Breast epithelium (tissue), 4 donors: ENCODE results near the gene ADAMTS8. TPM values are rescaled to one million over a fixed set of nuclear protein-coding genes. Genes with fewer than 3 reads are reported as not detected.

Experiments used
- DNase-seq, 2 donors: peaks; one replicate each; pipeline ENCODE4 v3.0.0-alpha.2; 2019; ENCODE audit warnings: low spot score in 2 of 2
- H3K27ac ChIP-seq, 2 donors: fragments of 200-600 bp; sonication (generic) in 1 of 2; one replicate each; pipeline ENCODE4 v1.5.1; 2016 to 2019; ENCODE audit warnings: mild to moderate bottlenecking in 1 of 2
- H3K27me3 ChIP-seq, 2 donors: fragments of 200-600 bp; sonication (generic) in 1 of 2; one replicate each; pipeline versions ENCODE4 v1.5.1 to v1.6.0; 2017 to 2019; ENCODE audit warnings: control low read depth in 1 of 2, mild to moderate bottlenecking in 1 of 2
- H3K36me3 ChIP-seq: fragments of 200-600 bp; one replicate; pipeline ENCODE4 v1.5.1; 2019
- H3K4me1 ChIP-seq, 2 donors: fragments of 200-600 bp; sonication (generic); one replicate each; pipeline ENCODE4 v1.5.1; 2016 to 2019; ENCODE audit warnings: control low read depth in 1 of 2
- H3K4me3 ChIP-seq, 3 donors: fragments of 200-600 bp; sonication (generic); 1 replicate in 2 of 3; 2 replicates in 1 of 3; pipeline ENCODE4 v1.5.1; 2016 to 2019; ENCODE audit warnings: mild to moderate bottlenecking in 3 of 3, moderate library complexity in 2 of 3
- H3K9me3 ChIP-seq, 2 donors: fragments of 200-600 bp; sonication (generic) in 1 of 2; one replicate each; pipeline ENCODE4 v1.5.1; 2016 to 2019; ENCODE audit warnings: control low read depth in 1 of 2
- CTCF ChIP-seq, 3 donors: fragments of 450-650 bp; IDR thresholded peaks; one replicate each; pipeline ENCODE4 v1.5.1; 2016 to 2017; ENCODE audit warnings: antibody characterized with exemption in 3 of 3, mild to moderate bottlenecking in 3 of 3, moderate library complexity in 3 of 3
- POLR2A ChIP-seq: fragments of 450-650 bp; IDR thresholded peaks from one replicate; pipeline ENCODE4 v1.6.1; 2016; ENCODE audit warnings: antibody characterized with exemption, mild to moderate bottlenecking, moderate library complexity
- POLR2AphosphoS5 ChIP-seq, 3 donors: sonication (generic); formaldehyde crosslinking; IDR thresholded peaks; one replicate each; pipeline ENCODE4 v1.6.1; 2017; ENCODE audit warnings: antibody characterized with exemption in 3 of 3
- intact Hi-C: fragments of 100-400 bp; cut with DNase I; formaldehyde crosslinking; loops from one replicate; pipeline ENCODE4 v1.15.1; 2023; ENCODE audit warnings: low total_unique reads
- total RNA-seq, 3 donors: library from RNA; depleted of rRNA; stranded (reverse); fragments of >200 nt; gene quantifications; one replicate each; pipeline ENCODE4 v1.1.0, GENCODE V29; 2016

The ADAMTS8 gene
- total RNA-seq, 3 donors from 2014 or later: 0.32 to 2.0 (median 0.44) TPM

- H3K27me3 ChIP-seq: no peaks in the 10 kb centered on the region
- TF ChIP-seq POLR2AphosphoS5 (IDR thresholded peaks at IDR 0.05) (no peak), POLR2A (no peak), CTCF (IDR thresholded peaks at IDR 0.05) (no peak)
- H3K4me1 ChIP-seq: no peaks in the 10 kb centered on the region
- no peak overlapping the region for H3K27ac ChIP-seq
- no peaks in the 10 kb centered on the region for H3K36me3 ChIP-seq
- DNase-seq: no peak
- intact Hi-C loops: no loop called here
- H3K9me3 ChIP-seq: no peaks in the 10 kb centered on the region
- H3K4me3 ChIP-seq: no peak overlapping the region
Observed at GRCh38 chr11:130394615-130395014, 33.8 kb downstream of the ADAMTS8 start.

DNA sequence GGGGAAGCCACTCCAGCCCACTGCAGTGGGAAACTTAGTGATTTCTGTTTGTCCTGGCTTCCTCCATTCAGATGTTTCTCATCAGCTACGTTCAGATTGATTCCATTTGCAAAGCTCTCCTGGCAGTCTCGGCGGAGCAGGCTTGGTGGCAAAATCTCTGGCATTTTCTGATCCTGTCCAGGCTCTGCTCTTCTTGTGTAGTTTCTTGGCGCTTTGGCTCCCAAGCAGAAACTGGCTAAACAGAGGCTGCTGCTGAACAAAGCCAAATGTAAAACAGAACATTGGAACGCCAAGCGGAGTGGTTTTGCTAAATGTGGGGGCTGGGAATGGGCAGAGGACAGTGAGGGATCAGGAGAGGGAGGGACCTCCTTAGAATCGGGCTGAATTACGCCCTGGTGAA, 36.7 kb downstream of the ADAMTS8 start:
- intact Hi-C loops: no loop called here
- TF ChIP-seq POLR2A: no peak
- no peak for TF ChIP-seq CTCF (IDR thresholded peaks at IDR 0.05)
- no peak for TF ChIP-seq POLR2AphosphoS5 (IDR thresholded peaks at IDR 0.05)
- H3K4me1 ChIP-seq: no peaks in the 10 kb centered on the region
- no peaks in the 10 kb centered on the region for H3K36me3 ChIP-seq
- H3K27ac ChIP-seq: no peak overlapping the region
- DNase-seq: no peak
- no peaks in the 10 kb centered on the region for H3K9me3 ChIP-seq
- no peaks in the 10 kb centered on the region for H3K27me3 ChIP-seq
- H3K4me3 ChIP-seq: no peak overlapping the region

DNA sequence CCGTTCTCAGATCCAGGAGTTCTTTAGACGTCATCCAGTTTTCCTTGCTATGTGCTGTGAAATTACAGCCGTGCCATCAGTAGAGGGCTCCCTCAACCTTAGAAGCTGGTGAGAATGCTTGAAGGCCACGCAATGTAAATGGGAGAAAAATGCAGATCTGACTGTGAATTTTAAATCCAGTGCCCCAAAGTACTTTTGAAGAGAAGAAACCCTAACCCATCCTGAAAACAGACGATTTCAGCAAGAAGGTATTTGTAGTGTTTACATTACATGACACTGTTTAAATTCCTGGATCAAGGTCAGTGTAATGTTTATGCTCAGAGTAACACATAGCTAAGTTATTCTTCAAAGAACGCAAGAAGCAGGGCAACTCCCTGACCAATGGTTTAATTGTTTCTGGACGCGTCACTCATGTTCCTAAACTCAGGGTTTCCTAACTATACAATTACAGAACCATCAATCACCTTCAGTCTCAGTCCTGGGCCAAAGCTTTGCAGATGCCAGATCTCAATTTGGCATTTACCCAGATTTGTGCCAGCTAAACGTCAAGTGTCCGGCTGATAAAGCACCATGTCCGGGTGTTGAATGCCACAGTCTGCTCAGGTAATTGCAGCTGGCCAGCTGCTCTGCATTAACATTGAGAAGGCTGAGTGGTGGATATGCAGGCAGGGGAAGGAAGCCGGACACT, 38.2 kb downstream of the ADAMTS8 start:
- Histone ChIP-seq H3K4me3 (no peak overlapping the region), H3K4me1 (no peaks in the 10 kb centered on the region), H3K36me3 (no peaks in the 10 kb centered on the region), H3K27ac (no peak overlapping the region), H3K27me3 (no peaks in the 10 kb centered on the region), H3K9me3 (no peaks in the 10 kb centered on the region)
- no peak for DNase-seq
- TF ChIP-seq CTCF (IDR thresholded peaks at IDR 0.05) (no peak), POLR2AphosphoS5 (IDR thresholded peaks at IDR 0.05) (no peak), POLR2A (no peak)
- intact Hi-C loops: no loop called here

- H3K27ac ChIP-seq: no peak overlapping the region
- intact Hi-C loops: no loop called here
- H3K4me1 ChIP-seq: no peaks in the 10 kb centered on the region
- H3K36me3 ChIP-seq: no peaks in the 10 kb centered on the region
- H3K9me3 ChIP-seq: no peaks in the 10 kb centered on the region
- no peaks in the 10 kb centered on the region for H3K27me3 ChIP-seq
- no peak for TF ChIP-seq POLR2AphosphoS5 (IDR thresholded peaks at IDR 0.05)
- no peak overlapping the region for H3K4me3 ChIP-seq
- DNase-seq: no peak
Observed at GRCh38 chr11:130389335-130389935, 39.0 kb downstream of the ADAMTS8 start.

GRCh38 chr11:130388607-130389205, 39.7 kb downstream of the ADAMTS8 start:
- no peak for DNase-seq
- H3K4me3 ChIP-seq: no peak overlapping the region
- H3K27ac ChIP-seq: no peak overlapping the region
- H3K9me3 ChIP-seq: no peaks in the 10 kb centered on the region
- no peaks in the 10 kb centered on the region for H3K36me3 ChIP-seq
- intact Hi-C loops: no loop called here
- TF ChIP-seq POLR2A: no peak
- TF ChIP-seq POLR2AphosphoS5 (IDR thresholded peaks at IDR 0.05): no peak
- TF ChIP-seq CTCF (IDR thresholded peaks at IDR 0.05): no peak
- H3K4me1 ChIP-seq: no peaks in the 10 kb centered on the region
- no peaks in the 10 kb centered on the region for H3K27me3 ChIP-seq
